BE2C (cell line): ENCODE measurements around the gene XYLT2.

Experiments used
- DNase-seq: peaks from one replicate; pipeline ENCODE4 v3.0.0-alpha.2; 2020
- H3K27me3 ChIP-seq: fragments of 250-450 bp; sonication (Bioruptor Pico); 2 replicates; pipeline ENCODE4 v1.5.1; 2020; ENCODE audit warnings: mild to moderate bottlenecking
- H3K36me3 ChIP-seq: fragments of 250-450 bp; sonication (Bioruptor Pico); 2 replicates; pipeline ENCODE4 v1.5.1; 2020; ENCODE audit warnings: mild to moderate bottlenecking
- H3K4me1 ChIP-seq: fragments of 250-450 bp; sonication (Bioruptor Pico); 2 replicates; pipeline ENCODE4 v1.5.1; 2020
- H3K4me3 ChIP-seq: 2 replicates; pipeline ENCODE4 v1.5.1; 2011; ENCODE audit warnings: low read depth, low read length
- H3K9me3 ChIP-seq: fragments of 250-450 bp; sonication (Bioruptor Pico); 2 replicates; pipeline ENCODE4 v1.5.1; 2020
- TF ChIP-seq, protein P1 (sequence below): IDR thresholded peaks from 2 replicates; pipeline ENCODE4 v1.5.1; 2012; ENCODE audit warnings: mild to moderate bottlenecking, low read depth, low read length

The XYLT2 gene

DNA sequence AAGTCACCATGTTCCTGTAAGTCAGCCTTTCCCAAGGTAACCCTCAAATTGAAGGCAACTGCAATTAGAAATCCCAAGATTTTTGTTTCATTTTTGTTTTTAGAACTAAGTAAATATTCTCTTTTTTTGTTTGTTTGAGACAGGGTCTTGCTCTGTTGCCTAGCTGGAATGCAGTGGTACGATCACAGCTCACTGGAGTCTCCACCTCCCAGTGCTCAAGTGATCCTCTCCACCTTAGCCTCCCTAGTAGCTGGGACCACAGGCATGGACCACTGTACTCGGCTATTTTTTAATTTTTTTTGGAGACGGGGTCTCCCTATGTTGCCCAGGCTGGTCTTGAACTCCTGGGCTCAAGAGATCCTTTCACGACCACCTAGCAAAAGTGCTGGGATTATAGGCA, 62.0 kb downstream of the XYLT2 start:
- Histone ChIP-seq H3K4me1 (no peaks in the 10 kb centered on the region), H3K36me3 (no peaks in the 10 kb centered on the region), H3K27me3 (peaks cover 23% of the 10 kb centered on the region), H3K9me3 (0 out of 2 replicates have a peak, but pooled peaks cover 5% of the 10 kb centered on the region), H3K4me3 (no peak overlapping the region)
- TF ChIP-seq, protein P1, sequence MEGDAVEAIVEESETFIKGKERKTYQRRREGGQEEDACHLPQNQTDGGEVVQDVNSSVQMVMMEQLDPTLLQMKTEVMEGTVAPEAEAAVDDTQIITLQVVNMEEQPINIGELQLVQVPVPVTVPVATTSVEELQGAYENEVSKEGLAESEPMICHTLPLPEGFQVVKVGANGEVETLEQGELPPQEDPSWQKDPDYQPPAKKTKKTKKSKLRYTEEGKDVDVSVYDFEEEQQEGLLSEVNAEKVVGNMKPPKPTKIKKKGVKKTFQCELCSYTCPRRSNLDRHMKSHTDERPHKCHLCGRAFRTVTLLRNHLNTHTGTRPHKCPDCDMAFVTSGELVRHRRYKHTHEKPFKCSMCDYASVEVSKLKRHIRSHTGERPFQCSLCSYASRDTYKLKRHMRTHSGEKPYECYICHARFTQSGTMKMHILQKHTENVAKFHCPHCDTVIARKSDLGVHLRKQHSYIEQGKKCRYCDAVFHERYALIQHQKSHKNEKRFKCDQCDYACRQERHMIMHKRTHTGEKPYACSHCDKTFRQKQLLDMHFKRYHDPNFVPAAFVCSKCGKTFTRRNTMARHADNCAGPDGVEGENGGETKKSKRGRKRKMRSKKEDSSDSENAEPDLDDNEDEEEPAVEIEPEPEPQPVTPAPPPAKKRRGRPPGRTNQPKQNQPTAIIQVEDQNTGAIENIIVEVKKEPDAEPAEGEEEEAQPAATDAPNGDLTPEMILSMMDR = no peak
- DNase-seq = no peak
